GM21717 (cell line): ENCODE results near the gene IL1RL1.
A peak's percentile ranks its signal among the peaks of the same experiment; 100 is the strongest.
"Not testable (repeated sequence)": the region's sequence is repeated elsewhere in the genome, so short reads cannot be mapped to it uniquely, and the experiment has no call there.

ENCODE experiments used
- ATAC-seq: cut with Tn5 transposase; IDR thresholded peaks from one replicate; pipeline ENCODE4 v1.9.1; 2021; ENCODE audit warnings: mild to moderate bottlenecking, moderate library complexity; ENCODE audit not compliant: unreplicated experiment

IL1RL1 gene

DNA sequence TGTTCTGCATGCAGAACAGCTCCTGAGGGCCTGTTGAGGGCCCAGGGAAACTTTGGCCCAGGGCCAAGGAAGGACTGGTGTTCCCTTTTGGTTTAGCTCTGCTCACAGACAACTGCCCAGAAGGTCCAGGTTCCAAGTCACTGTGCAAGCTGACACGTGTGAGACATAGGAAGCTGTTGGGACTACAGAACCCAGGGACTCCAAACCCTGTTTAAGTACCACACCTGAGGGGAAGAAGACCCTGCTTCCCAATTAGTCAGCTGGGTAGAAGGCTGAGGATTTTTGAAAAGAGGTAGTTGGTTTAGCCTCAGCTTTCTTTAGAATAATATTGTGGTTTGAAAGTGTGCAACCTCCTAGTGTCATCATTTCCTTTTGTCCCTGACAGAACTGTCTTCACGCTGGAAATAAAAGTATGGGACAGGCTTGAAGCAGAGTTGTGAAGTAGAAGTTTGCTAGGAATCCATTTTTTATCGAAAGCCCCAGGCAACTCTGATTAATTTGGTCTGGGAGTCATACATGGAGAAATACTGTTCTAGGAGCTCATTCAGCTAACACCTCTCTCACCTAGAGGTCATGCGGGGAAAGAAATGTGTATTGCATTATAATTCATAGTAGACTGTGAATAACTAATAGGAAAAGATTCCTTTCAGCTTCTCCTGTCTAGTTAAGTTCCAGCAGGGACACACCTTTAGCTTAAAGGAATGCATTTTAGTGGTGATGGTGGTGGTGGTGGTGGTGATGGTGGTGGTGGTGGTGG is 19.9 kb upstream of the IL1RL1 start:
- no peak for ATAC-seq

DNA sequence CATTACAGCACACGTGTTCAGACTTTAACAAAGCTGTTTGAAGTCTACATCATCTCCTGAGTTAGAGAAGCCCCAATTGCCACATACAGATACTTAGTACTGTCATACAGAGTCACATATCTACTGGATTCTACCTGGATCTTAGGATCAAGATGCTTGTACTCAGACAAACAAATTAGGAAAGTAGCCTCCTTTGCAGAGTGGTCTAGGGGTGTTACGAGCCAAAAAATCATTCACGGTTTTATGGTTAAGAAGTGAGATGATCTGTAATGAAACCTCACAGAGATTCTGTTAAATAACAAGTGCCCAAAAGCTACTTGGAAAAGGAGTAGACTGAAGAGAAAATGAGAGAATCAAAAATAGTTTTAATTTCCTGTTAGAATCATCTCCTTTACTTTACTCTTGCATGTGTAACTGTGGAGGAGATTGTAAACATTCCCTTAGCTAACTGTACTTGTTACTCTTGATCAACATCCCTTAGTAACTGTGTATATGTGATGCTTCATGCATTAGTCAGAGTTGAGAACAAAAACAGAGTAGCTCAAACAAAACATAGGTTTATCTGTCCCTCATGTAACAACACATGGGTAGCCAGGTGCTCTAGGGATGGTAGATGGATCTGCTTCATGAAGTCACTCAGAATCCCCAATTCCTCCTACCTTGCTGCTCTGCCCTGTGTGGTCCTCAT is 16.4 kb upstream of the IL1RL1 start:
- ATAC-seq: no peak

DNA sequence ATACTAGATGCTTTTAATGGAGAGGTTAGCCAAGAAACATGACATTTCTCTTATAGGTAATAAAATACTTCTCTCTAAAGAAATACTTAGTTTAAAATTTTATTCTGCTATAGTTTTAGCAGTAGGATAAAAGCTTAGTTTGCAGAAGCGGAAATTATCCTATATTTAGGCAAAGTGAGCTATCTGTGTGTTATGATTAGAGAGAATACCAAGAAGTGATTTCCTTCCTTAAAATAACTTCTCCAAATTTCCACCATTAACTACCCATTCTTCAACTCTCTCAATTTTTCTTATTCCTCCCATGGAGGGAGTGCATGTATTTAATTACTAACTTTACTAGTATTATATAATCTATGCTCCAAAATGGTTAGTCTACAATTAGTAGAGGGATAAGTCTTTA is 15.8 kb upstream of the IL1RL1 start:
- ATAC-seq: no peak

DNA sequence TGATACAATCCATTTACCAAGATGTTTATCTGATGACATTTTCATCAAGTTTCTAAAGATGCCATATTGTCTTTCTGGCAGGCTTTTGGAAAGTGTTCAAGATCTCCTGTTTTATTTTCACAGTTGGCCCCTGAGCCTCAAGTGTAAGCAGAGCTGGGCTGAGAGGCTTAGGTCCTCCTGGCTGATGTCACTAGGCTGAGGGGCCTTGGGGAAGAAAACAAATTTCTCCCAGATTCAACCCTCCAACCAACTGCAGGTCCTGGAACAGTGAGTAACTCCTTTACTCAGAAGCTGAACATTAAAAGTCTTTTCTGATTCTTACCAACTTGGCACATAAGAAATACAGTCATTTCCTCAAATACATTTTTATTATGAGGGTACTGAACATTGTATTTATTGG is 14.9 kb upstream of the IL1RL1 start:
- no peak for ATAC-seq

DNA sequence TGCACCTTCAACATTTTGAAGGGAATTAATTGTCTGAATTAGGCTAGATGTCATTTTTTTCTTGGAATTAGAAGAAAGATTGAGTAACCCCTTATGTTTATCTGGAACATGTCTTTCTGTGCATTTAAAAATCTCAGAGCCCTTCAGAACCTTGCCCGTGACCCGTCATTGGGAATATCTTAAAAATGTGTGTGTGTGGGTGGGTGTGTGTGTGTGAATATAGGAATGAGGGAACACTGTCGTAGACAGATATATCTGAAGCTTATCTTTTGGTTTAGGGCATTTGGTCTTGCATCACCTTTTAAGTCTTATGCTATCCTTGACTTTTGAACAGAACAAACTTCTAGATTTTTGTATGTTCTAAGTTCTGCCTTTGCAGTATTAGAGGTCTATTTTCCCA is 13.5 kb upstream of the IL1RL1 start:
- no peak for ATAC-seq

DNA sequence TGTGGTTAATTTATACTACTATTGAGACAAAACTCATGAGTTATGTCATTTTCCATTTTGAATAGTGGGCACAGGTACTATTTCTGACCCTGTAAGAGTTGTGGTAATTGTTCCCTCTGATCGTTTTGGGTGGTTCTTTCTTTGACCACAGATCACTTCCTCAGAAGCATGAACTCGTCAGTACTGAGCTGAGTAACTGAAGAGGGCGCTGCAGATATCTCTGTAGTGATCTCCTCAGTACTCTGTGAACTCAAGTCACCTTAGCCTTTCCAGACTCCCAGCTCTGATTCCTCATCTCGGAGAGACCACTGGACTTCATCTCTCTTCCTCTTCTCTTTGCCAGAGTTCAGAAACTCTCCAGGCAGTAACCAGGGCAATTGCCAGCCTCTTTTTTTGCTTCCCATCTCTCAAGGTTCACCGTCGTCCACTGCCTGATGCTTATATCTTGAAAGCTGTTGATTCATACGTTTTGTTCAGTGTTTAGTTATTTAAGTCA is 9.4 kb upstream of the IL1RL1 start:
- ATAC-seq: peak; percentile 97

DNA sequence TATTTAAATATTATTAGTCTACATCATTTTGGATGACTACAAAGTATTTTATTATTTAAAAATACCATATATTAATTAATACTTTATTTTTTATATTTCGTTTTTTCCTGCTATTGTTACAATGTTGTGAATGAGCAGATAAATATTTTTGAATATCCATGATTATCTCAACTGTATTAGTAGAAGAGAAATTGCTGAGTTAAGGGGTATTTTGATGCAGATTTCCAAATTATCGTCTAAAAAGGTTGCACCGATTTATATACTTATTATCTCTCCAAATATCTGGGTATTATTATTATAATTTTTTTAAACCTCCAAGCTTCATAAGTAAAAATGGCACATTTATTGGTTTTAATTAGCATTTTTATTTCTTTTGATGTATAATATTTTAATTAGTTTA is 8.9 kb upstream of the IL1RL1 start:
- no peak for ATAC-seq

DNA sequence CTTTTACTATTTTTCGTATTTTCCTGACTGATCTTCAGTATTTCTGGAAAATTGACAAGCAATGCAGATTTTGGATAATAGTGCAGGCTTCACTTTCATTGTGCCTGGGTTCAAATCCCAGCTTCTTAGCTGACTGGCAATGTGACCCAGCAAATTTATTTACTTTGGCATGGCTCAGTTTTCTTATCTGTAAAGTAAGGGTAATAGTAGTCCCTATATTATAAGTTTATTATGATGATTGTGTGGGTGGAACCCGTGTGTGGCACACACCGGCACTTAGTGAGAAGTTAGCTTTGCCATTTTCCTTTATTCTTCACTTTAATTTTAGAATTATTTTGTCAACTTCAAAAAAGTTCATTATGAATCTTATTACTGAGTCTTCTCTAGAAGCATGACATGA is 7.8 kb upstream of the IL1RL1 start:
- ATAC-seq: no peak

DNA sequence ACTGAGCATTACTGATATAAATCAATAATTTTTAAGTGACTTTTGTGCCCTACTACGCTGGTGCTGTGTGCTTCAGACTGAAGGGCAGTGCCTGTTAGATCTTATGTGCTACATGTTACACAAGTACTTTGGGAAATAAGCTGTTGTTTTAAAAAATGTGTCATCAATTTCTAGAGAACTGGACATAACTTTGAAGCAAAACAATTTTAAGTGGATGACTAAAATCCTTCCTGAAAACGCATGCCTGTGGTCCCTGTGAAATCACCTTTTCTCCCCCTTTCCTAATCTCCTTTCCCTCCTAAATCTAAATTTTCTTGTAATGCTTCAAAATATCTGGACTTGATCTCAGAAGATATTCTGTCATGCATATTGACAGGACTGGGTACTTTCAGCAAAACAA is 7.1 kb upstream of the IL1RL1 start:
- ATAC-seq: no peak

DNA sequence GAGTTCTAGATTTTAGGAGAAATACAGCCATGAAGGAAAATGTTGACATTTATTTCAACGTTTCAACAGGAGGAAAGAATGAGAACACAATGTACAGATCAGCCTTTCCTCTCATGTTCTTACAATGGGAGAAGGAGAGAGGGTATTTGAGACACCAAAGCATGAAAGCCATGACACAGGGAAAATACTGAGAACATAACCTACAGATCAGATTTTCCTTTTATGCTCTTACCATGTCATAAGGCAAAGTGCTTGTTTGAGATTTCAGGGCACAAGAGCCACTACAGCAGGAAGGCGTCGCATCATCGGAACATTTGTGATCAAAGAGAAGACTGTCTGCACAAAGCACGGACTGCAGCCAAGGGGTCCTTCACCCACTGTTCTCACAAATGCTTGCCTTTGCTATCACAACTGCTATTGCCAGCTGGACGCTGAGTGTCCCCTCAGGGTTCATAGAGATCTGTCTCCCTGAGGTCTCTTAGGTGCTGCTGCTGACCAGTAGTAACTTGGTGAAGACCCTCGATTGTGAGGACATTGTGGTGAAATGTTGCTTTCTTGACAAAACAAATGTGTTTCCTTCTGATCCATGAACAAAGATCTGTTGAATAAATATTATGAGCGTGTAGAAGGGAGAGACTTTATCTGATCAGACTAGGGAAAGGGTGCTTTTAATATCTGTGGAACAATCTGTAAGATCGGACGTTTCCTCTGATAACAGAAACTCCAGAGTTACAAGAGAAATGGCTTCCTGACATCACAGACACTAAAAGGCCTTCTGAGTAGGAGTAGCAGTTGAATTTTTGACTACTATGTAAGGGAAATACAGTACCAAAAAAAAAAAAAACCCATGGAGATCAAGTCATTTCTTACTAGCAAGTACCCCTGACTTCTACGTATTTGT is 6.4 kb upstream of the IL1RL1 start:
- ATAC-seq: no peak

DNA sequence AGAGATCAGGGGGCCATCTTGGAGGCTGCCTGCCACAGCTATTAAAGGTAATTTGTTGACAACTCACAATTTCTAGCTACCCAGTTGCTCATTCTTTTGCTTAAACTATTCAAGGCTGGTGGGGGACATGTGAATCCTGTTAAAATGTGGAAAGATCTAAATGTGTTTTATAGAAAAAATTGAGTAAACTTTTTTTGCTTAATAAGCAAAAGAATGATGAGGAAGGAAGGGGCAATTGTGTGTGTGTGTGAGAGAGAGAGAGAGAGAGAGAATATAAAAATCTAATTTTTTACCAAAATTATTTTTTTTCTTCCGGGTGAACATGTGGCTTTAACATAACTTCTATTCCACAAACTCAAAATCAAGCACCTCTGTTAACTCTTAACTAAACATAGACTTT is 5.2 kb upstream of the IL1RL1 start:
- ATAC-seq: no peak

DNA sequence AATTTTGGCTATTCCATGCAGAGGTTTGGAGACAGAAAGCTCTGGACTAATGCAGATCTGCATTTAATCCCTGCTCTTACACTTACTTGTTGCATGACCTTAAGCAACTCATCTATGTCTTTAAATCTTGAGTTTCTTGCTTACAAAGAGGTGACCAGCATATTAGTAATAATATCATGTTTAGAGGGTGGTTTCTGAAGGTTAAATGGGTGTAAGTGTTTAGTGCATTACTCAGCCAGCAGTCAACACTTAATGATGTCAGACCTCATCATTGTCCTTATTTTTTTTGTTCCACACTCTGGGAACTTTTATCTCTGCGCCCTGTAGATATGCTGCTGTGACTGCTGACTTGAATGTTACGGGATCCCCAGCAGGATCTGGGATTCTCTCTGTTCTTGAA is 1.7 kb downstream of the IL1RL1 start:
- ATAC-seq: no peak

DNA sequence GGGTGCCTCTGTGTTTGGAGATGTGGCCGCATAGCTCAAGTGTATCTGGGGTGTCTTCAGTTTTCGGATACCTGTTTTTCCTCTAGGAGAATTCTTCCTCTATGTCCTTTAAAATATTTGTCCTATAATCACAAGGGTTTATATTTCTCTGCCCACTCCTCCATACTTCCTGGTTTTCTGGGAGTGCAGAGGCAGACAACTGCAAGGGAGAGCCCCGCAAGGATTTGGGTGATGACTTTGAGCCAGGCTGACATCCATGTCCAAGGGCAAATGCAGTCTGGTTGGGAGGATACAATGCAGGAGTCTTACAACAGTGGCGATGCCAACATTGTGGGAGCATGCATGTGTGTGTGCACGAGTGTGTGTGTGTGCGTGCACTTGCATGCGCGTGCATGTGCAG is 2.1 kb downstream of the IL1RL1 start:
- no peak for ATAC-seq

DNA sequence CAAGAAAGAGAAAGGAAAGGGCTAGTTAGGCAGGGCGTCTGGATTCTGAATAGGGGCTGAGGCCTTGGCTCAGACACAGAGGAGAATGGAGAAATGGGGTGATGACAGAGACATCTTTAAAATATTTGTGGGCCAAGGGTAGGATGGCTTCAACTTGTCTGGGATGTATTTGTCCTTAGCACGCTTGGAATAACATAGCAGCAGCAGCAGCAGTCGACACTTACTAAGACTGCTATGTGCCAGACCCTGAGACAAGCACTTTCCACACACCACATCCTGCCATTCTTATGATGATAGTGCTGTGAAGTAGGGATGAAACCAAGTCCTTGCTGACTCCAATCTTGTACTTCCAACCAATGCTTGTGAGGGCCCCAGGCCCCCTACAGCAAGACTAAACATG is 2.6 kb downstream of the IL1RL1 start:
- no peak for ATAC-seq

DNA sequence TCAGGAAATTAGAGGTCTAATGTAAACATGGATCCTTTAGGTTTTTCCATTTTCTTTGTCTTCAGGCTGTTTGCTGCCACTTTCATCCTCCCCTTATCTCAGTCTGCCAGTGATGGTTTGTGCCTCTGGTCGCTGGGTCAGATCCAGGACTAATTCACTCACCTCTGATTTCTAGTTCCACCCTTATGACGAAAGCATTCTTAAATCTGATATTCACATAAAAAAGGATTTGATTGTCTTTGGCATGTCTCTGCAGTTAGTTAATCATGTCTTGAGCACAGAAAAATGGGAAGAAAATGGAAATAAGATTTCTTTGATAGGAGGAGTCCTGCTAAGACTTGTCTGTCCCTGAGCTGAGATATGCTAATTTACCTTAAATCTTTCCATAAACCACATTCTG is 4.6 kb downstream of the IL1RL1 start:
- ATAC-seq: no peak

DNA sequence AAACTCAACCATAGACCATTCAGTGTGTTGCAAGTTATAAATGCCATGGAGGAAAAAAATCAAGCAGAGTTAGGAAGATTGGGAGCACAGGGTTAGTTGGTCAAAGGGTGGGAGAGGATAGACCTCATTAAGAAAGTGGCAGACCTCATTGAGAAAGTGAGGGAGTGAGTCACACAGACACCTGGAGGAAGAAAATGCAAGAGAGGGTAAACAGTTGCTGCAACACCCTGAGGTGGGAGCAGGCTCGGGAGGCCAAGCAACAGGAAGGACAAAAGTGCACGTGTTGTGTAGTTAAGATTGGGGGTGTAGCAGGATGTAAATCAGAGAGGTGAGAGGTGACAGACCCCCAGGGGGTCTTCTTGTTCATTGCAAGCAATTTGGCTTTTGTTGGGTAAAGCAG is 6.4 kb downstream of the IL1RL1 start:
- ATAC-seq: no peak

DNA sequence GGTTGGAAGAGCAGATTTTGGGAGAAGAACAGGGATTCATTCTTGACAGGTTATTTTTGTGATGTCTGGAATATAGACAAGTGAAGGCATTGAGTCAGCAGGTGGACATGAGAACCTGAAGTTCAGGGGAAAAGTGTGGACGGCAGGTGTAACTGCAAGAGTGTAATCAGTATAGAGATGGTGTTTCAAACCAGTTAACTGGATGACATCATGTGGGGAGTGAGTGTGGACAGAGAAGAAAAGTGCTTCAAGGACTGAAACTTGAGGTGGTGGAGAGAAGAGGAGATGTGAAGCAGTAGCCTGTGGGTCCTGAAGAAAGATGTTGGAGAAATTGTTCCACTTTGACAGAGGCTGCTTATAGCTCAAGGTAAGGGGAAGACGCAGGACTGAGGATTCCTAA is 7.1 kb downstream of the IL1RL1 start:
- no peak for ATAC-seq

DNA sequence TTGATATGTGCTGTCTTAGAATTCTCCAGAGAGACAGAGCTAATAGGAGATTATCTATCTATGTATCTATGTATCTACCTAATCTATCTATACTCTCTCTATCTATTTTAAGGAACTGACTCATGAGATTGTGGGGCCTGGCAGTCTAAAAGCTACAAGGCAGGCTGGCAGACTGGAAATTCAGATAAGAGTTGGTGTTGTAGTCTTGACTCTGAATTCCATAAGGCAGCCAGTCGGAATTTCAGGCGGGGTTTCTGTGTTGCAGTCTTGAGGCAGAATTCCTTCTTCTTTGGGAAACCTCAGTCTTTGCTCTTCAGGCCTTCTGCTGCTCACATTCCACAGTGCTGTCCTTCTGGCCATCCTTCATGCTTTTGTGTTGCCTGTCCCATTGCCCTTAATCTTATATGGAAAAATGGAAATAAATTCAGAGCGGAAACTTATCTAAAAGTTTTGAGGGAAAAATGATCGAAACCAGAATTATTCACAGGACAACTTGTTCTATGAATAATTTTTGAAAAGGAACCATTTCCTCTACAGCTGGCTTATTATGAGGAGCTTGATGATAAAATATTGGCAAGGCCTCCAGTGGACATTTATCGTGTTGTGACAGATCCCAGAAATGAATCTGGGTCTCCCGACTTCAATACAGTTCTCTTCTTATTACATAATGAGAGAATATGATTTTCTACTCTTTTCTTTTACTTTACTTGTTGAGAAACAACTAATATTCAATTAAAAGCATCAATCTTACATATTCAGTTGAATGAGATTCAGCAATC is 10.8 kb downstream of the IL1RL1 start:
- ATAC-seq: no peak

DNA sequence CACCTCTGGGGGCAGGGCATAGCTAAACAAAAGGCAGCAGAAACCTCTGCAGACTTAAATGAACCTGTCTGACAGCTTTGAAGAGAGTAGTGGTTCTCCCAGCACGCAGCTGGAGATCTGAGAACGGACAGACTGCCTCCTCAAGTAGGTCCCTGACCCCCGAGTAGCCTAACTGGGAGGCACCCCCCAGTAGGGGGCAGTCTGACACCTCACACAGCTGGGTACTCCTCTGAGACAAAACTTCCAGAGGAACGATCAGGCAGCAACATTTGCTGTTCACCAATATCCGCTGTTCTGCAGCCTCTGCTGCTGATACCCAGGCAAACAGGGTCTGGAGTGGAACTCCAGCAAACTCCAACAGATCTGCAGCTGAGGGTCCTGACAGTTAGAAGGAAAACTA is 13.6 kb downstream of the IL1RL1 start:
- ATAC-seq: not testable (repeated sequence)

DNA sequence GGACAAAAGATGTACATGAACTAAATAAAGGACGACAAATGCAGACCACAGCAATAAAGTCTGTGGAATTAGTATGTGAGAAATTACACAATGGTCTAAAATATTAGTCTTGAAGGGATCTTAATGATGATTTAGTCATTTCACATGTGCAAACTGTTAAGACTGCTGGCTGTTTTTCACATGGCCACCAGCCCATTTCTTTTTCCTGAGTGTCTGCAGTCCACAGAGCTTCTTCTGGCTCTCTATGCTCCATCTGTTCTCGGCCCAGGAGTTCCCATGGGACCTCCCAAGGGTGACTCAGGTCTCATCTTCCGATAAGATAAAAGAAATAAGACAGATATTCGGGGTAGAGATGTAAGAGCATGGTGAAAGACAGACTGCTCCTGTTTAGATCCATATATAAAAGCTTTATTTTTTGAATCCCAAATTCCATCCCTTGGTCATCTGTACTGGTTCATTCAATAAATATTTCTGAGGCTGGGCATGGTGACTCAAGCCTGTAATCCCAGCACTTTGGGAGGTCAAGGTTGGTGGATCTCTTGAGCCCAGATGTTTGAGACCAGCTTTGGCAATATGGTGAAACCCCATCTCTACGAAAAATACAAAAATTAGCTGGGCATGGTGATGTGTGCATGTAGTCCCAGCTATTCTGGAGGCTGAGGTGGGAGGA is 20.1 kb downstream of the IL1RL1 start:
- ATAC-seq: no peak
